GM12878 (cell line): ENCODE measurements around the gene ANXA4. TPM values are rescaled to one million over a fixed set of nuclear protein-coding genes. Genes with fewer than 3 reads are reported as not detected.
"Not testable (repeated sequence)": the region's sequence is repeated elsewhere in the genome, so short reads cannot be mapped to it uniquely, and the experiment has no call there.

Source experiments
- ATAC-seq: fragments of 200-7000 bp; cut with Tn5 transposase; 3 replicates; pipeline ENCODE4 v1.9.1; 2020; ENCODE audit warnings: mild to moderate bottlenecking, moderate library complexity
- BruUV-seq: library from RNA; stranded (reverse); fragments of 400-500 nt; replicated peaks from 2 replicates; lab custom pipeline; 2021; lab: Mats Ljungman, UMichigan
- CTCF ChIA-PET: fragments of 300-600 bp; sonication (Branson Sonifier 250); formaldehyde crosslinking; extraction: SDS; loops from one replicate; lab custom pipeline; 2021; ENCODE audit warnings: inconsistent platforms; lab: Yijun Ruan, JAX
- POLR2A ChIA-PET: fragments of 350-600 bp; formaldehyde crosslinking; extraction: SDS; loops from one replicate; lab custom pipeline; 2021; ENCODE audit warnings: inconsistent platforms; lab: Charles Lee
- RAD21 ChIA-PET: fragments of 300-600 bp; sonication (Branson Sonifier 250); formaldehyde crosslinking; loops from one replicate; lab custom pipeline; 2023; ENCODE audit warnings: antibody characterized with exemption; ENCODE audit not compliant: unreplicated experiment; lab: Charles Lee
- SMC1A ChIA-PET: fragments of 300-600 bp; sonication (Branson Sonifier 250); formaldehyde crosslinking; loops from one replicate; lab custom pipeline; 2023; ENCODE audit not compliant: unreplicated experiment, uncharacterized antibody; lab: Charles Lee
- DNase-seq: peaks from one replicate; pipeline ENCODE4 v3.0.0-alpha.2; 2011; ENCODE audit warnings: low read depth, low spot score
- FAIRE-seq: peaks from 3 replicates; lab custom pipeline; 2011; peaks lifted over from hg19 to GRCh38; lab: Jason Lieb, UNC
- H2AFZ ChIP-seq: 2 replicates; pipeline ENCODE4 v1.6.0; 2011; ENCODE audit warnings: low read depth, low read length, control low read depth; ENCODE audit not compliant: control insufficient read depth
- H3K27ac ChIP-seq: 2 replicates; pipeline ENCODE4 v1.5.1; 2011; ENCODE audit warnings: control low read depth; ENCODE audit not compliant: control insufficient read depth, insufficient read depth
- H3K27me3 ChIP-seq, 2 experiments: replicated peaks in 1 of 2; 2 replicates each; pipeline versions ENCODE4 v1.6.0 to v1.6.1; 2011; ENCODE audit warnings: low read length in 1 of 2; ENCODE audit not compliant: control insufficient read depth in 2 of 2, insufficient read depth in 2 of 2
- H3K36me3 ChIP-seq, 2 experiments: 2 replicates each; pipeline ENCODE4 v1.5.1; 2011; ENCODE audit warnings: low read length in 1 of 2; ENCODE audit not compliant: control insufficient read depth in 2 of 2, insufficient read depth in 2 of 2
- H3K4me1 ChIP-seq: 2 replicates; pipeline ENCODE4 v1.6.1; 2011; ENCODE audit warnings: mild to moderate bottlenecking, low read length, moderate library complexity, mixed read lengths; ENCODE audit not compliant: control insufficient read depth, insufficient read depth
- H3K4me2 ChIP-seq: 2 replicates; pipeline ENCODE4 v1.6.0; 2011; ENCODE audit warnings: control low read depth; ENCODE audit not compliant: control insufficient read depth, insufficient read depth
- H3K4me3 ChIP-seq: fragments of 200-600 bp; sonication (generic); 2 replicates; pipeline ENCODE4 v1.5.1; 2016
- H3K79me2 ChIP-seq: 2 replicates; pipeline ENCODE4 v1.6.0; 2011; ENCODE audit warnings: low read length; ENCODE audit not compliant: control insufficient read depth, insufficient read depth
- H3K9ac ChIP-seq: 2 replicates; pipeline ENCODE4 v1.8.0; 2011; ENCODE audit warnings: low read length, control low read depth, mixed read lengths; ENCODE audit not compliant: control insufficient read depth, insufficient read depth
- H3K9me3 ChIP-seq: replicated peaks from 3 replicates; pipeline ENCODE4 v1.5.1; 2011; ENCODE audit warnings: mild to moderate bottlenecking, low read length; ENCODE audit not compliant: control insufficient read depth, insufficient read depth
- H4K20me1 ChIP-seq: 2 replicates; pipeline ENCODE4 v1.6.0; 2011; ENCODE audit not compliant: control insufficient read depth, insufficient read depth
- BACH1 ChIP-seq: fragments of 450-650 bp; IDR thresholded peaks from 2 replicates; pipeline ENCODE4 v1.6.1; 2017; ENCODE audit warnings: mild to moderate bottlenecking, borderline replicate concordance
- CBFB ChIP-seq: IDR thresholded peaks from 2 replicates; pipeline ENCODE4 v1.6.1; 2016; ENCODE audit warnings: antibody characterized with exemption, low read depth
- CEBPB ChIP-seq, 2 experiments: fragments of 150-350 bp in 1 of 2; IDR thresholded peaks; 2 replicates each; pipeline ENCODE4 v1.6.1; 2012 to 2014; ENCODE audit warnings: low read depth in 2 of 2, low read length in 2 of 2, borderline replicate concordance in 1 of 2, inconsistent platforms in 1 of 2
- HDAC6 ChIP-seq: fragments of 200-600 bp; sonication (generic); IDR thresholded peaks from one replicate; pipeline ENCODE4 v1.8.0; 2017; ENCODE audit warnings: antibody characterized with exemption; ENCODE audit not compliant: unreplicated experiment
- MTA3 ChIP-seq: IDR thresholded peaks from 2 replicates; pipeline ENCODE4 v1.6.1; 2012; ENCODE audit warnings: low read length, inconsistent platforms, borderline replicate concordance
- NR2C1 ChIP-seq: fragments of 450-650 bp; IDR thresholded peaks from 2 replicates; pipeline ENCODE4 v1.6.1; 2017; ENCODE audit warnings: antibody characterized with exemption, mild to moderate bottlenecking, moderate library complexity
- PBX3 ChIP-seq: IDR thresholded peaks from 2 replicates; pipeline ENCODE4 v1.6.1; 2011; ENCODE audit warnings: mild to moderate bottlenecking, low read depth, low read length, moderate library complexity; ENCODE audit not compliant: insufficient replicate concordance
- ZNF24 ChIP-seq: fragments of 450-650 bp; IDR thresholded peaks from 2 replicates; pipeline ENCODE4 v1.6.1; 2017; ENCODE audit warnings: antibody characterized with exemption, mild to moderate bottlenecking
- WGBS: methylation state at CpG from one replicate; pipeline ENCODE4 v1.1.6; 2016; ENCODE audit warnings: low lambda C conversion rate; ENCODE audit not compliant: insufficient replicate concordance, insufficient coverage; ENCODE audit errors: missing lambda C conversion rate; 5-methylcytosine and 5-hydroxymethylcytosine counted together
- in situ Hi-C: fragments of 300-500 bp; cut with MboI; formaldehyde crosslinking; loops from 9 replicates; pipeline ENCODE4 v1.14.3; 2018; ENCODE audit warnings: mixed read lengths
- intact Hi-C: fragments of 100-400 bp; cut with micrococcal nuclease; formaldehyde crosslinking; loops from one replicate; pipeline ENCODE4 v1.14.2; 2022; ENCODE audit not compliant: unreplicated experiment
- polyA plus RNA-seq, 11 experiments: library from polyadenylated mRNA; depleted of rRNA in 4 of 11; unstranded in 6 of 11; stranded (reverse) in 5 of 11; fragments of >200 nt; fragmentation: Nextera tagmentation in 4 of 11; fragmentation: Illumina TruSeq in 1 of 11; extraction: Ambion mirVana in 4 of 11; extraction: Trizol in 1 of 11; gene quantifications; 1 replicate in 1 of 11; 2 replicates in 10 of 11; pipeline versions ENCODE4 v1.2.1 to v1.2.3, GENCODE V29; 2011 to 2016; ENCODE audit warnings: inconsistent platforms in 2 of 11, missing spikeins in 2 of 11, low read depth in 1 of 11
- total RNA-seq, 4 experiments: library from RNA; depleted of rRNA in 3 of 4; stranded (reverse); fragments of >200 nt in 3 of 4; fragmentation: Illumina TruSeq in 1 of 4; extraction: Trizol in 1 of 4; gene quantifications; 2 replicates each; pipeline versions ENCODE4 v1.2.1 to v1.2.3, GENCODE V29; 2013 to 2021
- TF ChIP-seq, protein P1 (sequence below): fragments of 150-350 bp; IDR thresholded peaks from 2 replicates; pipeline ENCODE4 v1.6.1; 2016; ENCODE audit warnings: low read depth, low read length

Gene ANXA4
- total and polyA plus RNA-seq, 10 of the 15 experiments (the other 5 are each of a cell fraction or from before 2014, with no cell fraction given) = 16.3 to 97.2 (median 71.0) TPM

DNA sequence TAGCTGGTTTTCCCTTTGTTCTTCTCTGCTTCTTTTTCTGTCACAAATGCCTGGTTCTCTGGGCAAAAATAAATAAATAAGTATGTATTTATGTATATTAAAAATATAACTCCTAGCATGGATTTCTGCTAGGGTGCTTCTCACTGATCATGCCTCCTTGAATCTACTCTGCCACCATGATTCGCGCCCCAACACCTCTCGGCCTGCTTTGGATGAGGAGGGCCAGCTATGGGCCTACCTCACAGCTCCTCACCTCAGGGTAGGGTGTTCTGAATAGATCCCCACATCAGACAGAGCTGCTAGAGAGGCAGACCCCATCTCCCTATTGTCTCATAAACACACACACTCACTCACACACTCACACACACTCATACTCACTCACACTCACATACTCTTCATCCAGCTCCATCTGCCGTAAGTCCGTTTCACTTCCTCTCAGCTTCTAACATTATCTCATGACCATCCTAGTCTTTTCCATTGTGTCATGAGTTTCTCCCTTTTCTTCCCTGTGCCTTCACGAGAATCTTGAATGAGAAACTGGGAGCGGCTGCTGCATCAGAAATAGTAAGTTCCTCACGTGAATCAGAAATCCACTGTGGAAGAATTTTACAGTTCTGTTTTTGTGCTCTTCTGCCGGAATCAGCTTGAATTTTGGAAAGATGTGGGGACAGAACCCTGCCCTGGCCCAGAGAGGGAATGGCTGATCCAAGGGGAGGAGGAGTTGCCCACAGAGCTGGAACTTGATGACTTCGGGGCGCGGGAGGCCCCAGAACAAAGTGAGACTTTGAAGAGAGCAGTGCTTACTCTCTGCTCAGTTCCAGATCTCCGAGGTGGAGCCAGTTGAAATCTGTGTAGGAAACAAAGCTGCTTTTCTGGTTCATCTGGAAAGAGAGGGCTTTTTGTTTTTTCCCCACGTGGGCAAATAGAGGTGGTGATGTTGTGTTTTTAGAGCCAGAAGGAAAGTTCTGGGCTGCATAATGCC is 20.9 kb downstream of the ANXA4 start (continued):
- peak; percentile 30 for TF ChIP-seq PBX3
- no peak for TF ChIP-seq MTA3
- no peak for TF ChIP-seq ZNF24
- no peak for TF ChIP-seq BACH1
- no peak for TF ChIP-seq HDAC6
- no peak for TF ChIP-seq NR2C1
- no peak for TF ChIP-seq CEBPB (IDR thresholded peaks at IDR 0.05; ENCODE audit: borderline replicate concordance in 1 of 2, low read depth in 2 of 2, low read length in 2 of 2)
- TF ChIP-seq CBFB = no peak
- TF ChIP-seq, protein P1, sequence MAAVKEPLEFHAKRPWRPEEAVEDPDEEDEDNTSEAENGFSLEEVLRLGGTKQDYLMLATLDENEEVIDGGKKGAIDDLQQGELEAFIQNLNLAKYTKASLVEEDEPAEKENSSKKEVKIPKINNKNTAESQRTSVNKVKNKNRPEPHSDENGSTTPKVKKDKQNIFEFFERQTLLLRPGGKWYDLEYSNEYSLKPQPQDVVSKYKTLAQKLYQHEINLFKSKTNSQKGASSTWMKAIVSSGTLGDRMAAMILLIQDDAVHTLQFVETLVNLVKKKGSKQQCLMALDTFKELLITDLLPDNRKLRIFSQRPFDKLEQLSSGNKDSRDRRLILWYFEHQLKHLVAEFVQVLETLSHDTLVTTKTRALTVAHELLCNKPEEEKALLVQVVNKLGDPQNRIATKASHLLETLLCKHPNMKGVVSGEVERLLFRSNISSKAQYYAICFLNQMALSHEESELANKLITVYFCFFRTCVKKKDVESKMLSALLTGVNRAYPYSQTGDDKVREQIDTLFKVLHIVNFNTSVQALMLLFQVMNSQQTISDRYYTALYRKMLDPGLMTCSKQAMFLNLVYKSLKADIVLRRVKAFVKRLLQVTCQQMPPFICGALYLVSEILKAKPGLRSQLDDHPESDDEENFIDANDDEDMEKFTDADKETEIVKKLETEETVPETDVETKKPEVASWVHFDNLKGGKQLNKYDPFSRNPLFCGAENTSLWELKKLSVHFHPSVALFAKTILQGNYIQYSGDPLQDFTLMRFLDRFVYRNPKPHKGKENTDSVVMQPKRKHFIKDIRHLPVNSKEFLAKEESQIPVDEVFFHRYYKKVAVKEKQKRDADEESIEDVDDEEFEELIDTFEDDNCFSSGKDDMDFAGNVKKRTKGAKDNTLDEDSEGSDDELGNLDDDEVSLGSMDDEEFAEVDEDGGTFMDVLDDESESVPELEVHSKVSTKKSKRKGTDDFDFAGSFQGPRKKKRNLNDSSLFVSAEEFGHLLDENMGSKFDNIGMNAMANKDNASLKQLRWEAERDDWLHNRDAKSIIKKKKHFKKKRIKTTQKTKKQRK = no peak

DNA sequence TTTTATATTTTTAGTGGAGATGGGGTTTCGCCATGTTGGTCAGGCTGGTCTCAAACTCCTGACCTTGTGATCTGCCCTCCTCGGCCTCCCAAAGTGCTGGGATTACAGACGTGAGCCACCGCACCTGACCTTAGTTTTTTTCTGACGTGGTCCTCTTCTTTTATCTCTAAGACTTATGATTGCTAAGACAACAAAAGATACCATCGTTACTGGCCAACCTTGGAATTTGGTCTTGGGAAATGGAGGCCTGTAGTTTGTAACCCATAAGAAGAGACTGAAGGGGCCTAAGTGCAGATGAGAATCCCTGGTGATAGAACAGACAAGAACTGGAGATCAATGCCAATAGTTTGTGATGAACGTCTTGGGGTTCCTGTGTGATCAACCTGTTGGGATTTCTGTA is 21.9 kb downstream of the ANXA4 start:
- ChIA-PET SMC1A (interaction anchor here (1.9 to 3.6 kb wide), 6 partner anchors 12 to 54 kb away, joined by 9 to 30 read pairs (median 20); no protein-coding TSS in a partner anchor), POLR2A (interaction anchor here (1.0 to 2.6 kb wide), 6 partner anchors 12 to 120 kb away, joined by 3 to 22 read pairs (median 7); partner anchors contain the start of gene ANXA4), RAD21 (interaction anchor here (1.7 to 3.7 kb wide), 5 partner anchors 18 to 53 kb away, joined by 6 to 39 read pairs (median 22); partner anchors contain the start of gene ANXA4), CTCF (interaction anchor here (0.9 to 3.3 kb wide), 5 partner anchors 11 to 52 kb away, joined by 3 to 17 read pairs (median 7); no protein-coding TSS in a partner anchor)
- Histone ChIP-seq H3K4me1 (peaks cover 44% of the 10 kb centered on the region), H3K27ac (peak overlapping the region; percentile 54; the same call in 1 of the 2 replicates), H3K4me2 (peak overlapping the region; percentile 63), H3K4me3 (0 out of 2 replicates have a peak overlapping the region, but pooled peaks have one; percentile 4), H3K79me2 (peaks cover 10% of the 10 kb centered on the region)
- intact Hi-C loops = loop anchor here (2.0 kb wide), 1 partner anchor 53 kb away; no protein-coding TSS in a partner anchor
- H3K9me3 ChIP-seq, H3K27me3 ChIP-seq, H2AFZ ChIP-seq, FAIRE-seq, ATAC-seq, DNase-seq, H3K9ac ChIP-seq, H4K20me1 ChIP-seq, H3K36me3 ChIP-seq, in situ Hi-C loops, BruUV-seq: not testable (repeated sequence)
- WGBS = 84% methylated on average over 7 of the region's 7 CpGs
